A673 (cell line): Measurements from ENCODE around the gene PADI1. TPM values are rescaled to one million over a fixed set of nuclear protein-coding genes. Genes with fewer than 3 reads are reported as not detected.

Source experiments
- BruUV-seq: library from RNA; stranded (reverse); fragments of 400-500 nt; replicated peaks from 2 replicates; lab custom pipeline; 2021; lab: Mats Ljungman, UMichigan
- CTCF ChIA-PET: fragments of 300-600 bp; sonication (Branson Sonifier 250); formaldehyde crosslinking; loops from one replicate; lab custom pipeline; 2022; ENCODE audit warnings: antibody characterized with exemption; lab: Charles Lee
- POLR2A ChIA-PET: fragments of 300-600 bp; sonication (Branson Sonifier 250); formaldehyde crosslinking; loops from one replicate; lab custom pipeline; 2022; ENCODE audit warnings: antibody characterized with exemption; ENCODE audit not compliant: low non-redundant PET; lab: Charles Lee
- DNase-seq: peaks from one replicate; pipeline ENCODE4 v3.0.0-alpha.2; 2015; ENCODE audit warnings: low spot score
- H3K27ac ChIP-seq: fragments of 200-600 bp; sonication (generic); 2 replicates; pipeline ENCODE4 v1.5.1; 2016; ENCODE audit warnings: mixed run types, low read depth, mild to moderate bottlenecking, mixed read lengths, antibody characterized with exemption, low read length; ENCODE audit not compliant: poor library complexity, severe bottlenecking
- H3K27me3 ChIP-seq: fragments of 200-600 bp; sonication (generic); replicated peaks from 2 replicates; pipeline ENCODE4 v1.6.1; 2017; ENCODE audit warnings: mixed run types, low read depth, mild to moderate bottlenecking, mixed read lengths, antibody characterized with exemption, low read length; ENCODE audit not compliant: insufficient read depth, poor library complexity
- H3K36me3 ChIP-seq: fragments of 200-600 bp; sonication (generic); 2 replicates; pipeline ENCODE4 v1.6.1; 2016; ENCODE audit warnings: mixed run types, mild to moderate bottlenecking, mixed read lengths, antibody characterized with exemption, low read length; ENCODE audit not compliant: insufficient read depth, poor library complexity, severe bottlenecking
- H3K4me1 ChIP-seq: fragments of 200-600 bp; sonication (generic); 2 replicates; pipeline ENCODE4 v1.6.1; 2017; ENCODE audit warnings: mixed run types, mild to moderate bottlenecking, mixed read lengths, antibody characterized with exemption, low read length; ENCODE audit not compliant: insufficient read depth, poor library complexity, severe bottlenecking
- H3K4me3 ChIP-seq: fragments of 200-600 bp; sonication (generic); 2 replicates; pipeline ENCODE4 v1.5.1; 2016; ENCODE audit warnings: low read depth, mixed run types, mild to moderate bottlenecking, mixed read lengths, low read length; ENCODE audit not compliant: poor library complexity, severe bottlenecking
- H3K9me3 ChIP-seq: fragments of 200-600 bp; sonication (generic); 2 replicates; pipeline ENCODE4 v1.6.1; 2016; ENCODE audit warnings: mixed run types, low read depth, mild to moderate bottlenecking, mixed read lengths, antibody characterized with exemption, low read length; ENCODE audit not compliant: poor library complexity, severe bottlenecking
- CTCF ChIP-seq: fragments of 300-800, 200-600 bp; sonication (generic); conservative IDR thresholded peaks from 2 replicates; pipeline ENCODE4 v1.5.1; 2017; ENCODE audit warnings: low read depth, mild to moderate bottlenecking, antibody characterized with exemption, low read length, moderate library complexity, mixed read lengths
- EZH2 ChIP-seq: fragments of 200-600 bp; sonication (generic); IDR thresholded peaks from 2 replicates; pipeline ENCODE4 v1.6.1; 2017; ENCODE audit warnings: borderline replicate concordance, low read depth, mild to moderate bottlenecking, mixed read lengths, antibody characterized with exemption, low read length; ENCODE audit not compliant: poor library complexity, severe bottlenecking
- intact Hi-C: fragments of 100-400 bp; cut with micrococcal nuclease; formaldehyde crosslinking; loops from one replicate; pipeline ENCODE4 v1.10.0; 2022; ENCODE audit not compliant: unreplicated experiment
- total RNA-seq: library from RNA; stranded (reverse); gene quantifications from 2 replicates; pipeline ENCODE4 v1.2.3, GENCODE V29; 2021

Gene PADI1
- total RNA-seq, 1 experiment from 2014 or later: 0.56 TPM

DNA sequence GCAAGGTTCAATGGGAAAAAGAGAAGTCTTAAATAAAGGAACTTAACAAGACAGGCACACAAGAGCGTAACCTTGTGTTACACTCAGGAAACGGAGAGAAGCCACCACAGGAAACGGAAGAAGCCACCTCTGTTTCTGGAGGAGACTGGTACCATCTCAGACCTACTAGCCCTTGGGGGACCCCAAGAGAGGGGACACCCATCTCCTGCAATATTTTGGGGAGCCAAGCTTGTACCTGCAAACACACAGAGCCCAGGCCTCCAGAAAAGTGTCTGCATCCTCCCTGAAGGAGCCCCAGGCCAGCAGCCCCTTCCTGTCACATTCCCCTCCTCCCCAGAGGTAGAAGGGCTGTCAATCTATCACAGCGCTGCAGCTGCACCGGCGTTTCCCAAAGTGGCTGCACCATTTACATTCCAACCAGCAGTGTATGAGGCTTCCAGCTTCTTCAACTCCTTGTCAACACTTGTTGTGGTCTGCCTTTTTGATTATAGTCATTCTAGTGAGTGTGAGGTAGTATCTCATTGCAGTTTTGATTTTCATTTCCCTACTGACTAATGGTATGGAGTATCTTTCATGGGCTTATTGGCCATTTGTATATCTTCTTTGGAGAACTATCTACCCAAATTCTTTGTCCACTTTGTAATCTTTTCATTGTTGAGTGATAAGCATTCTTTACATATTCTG, 23.0 kb upstream of the PADI1 start:
- H3K4me3 ChIP-seq: no peak overlapping the region
- ChIA-PET CTCF (no interaction called here), POLR2A (no interaction called here)
- TF ChIP-seq EZH2 (no peak), CTCF (no peak)
- no peaks in the 10 kb centered on the region for H3K4me1 ChIP-seq
- H3K27me3 ChIP-seq: no peaks in the 10 kb centered on the region
- H3K9me3 ChIP-seq: peaks cover 4% of the 10 kb centered on the region
- no TSS peak for BruUV-seq
- intact Hi-C loops: no loop called here
- no peak overlapping the region for H3K27ac ChIP-seq
- no peaks in the 10 kb centered on the region for H3K36me3 ChIP-seq
- no peak for DNase-seq

- H3K9me3 ChIP-seq: peaks cover 6% of the 10 kb centered on the region
- intact Hi-C loops: no loop called here
- H3K27me3 ChIP-seq: no peaks in the 10 kb centered on the region
- no peaks in the 10 kb centered on the region for H3K36me3 ChIP-seq
- ChIA-PET POLR2A (no interaction called here), CTCF (no interaction called here)
- no peak overlapping the region for H3K27ac ChIP-seq
- TF ChIP-seq EZH2 (no peak), CTCF (no peak)
- BruUV-seq: no TSS peak
- H3K4me3 ChIP-seq: no peak overlapping the region
- DNase-seq: no peak
- no peaks in the 10 kb centered on the region for H3K4me1 ChIP-seq
These were observed 21.4 kb upstream of the PADI1 start for GRCh38 chr1:17183388-17184160.

GRCh38 chr1:17184161-17184665, 20.7 kb upstream of the PADI1 start:
- peaks cover 10% of the 10 kb centered on the region for H3K9me3 ChIP-seq
- no TSS peak for BruUV-seq
- H3K36me3 ChIP-seq: no peaks in the 10 kb centered on the region
- no peaks in the 10 kb centered on the region for H3K27me3 ChIP-seq
- H3K4me1 ChIP-seq: no peaks in the 10 kb centered on the region
- H3K4me3 ChIP-seq: no peak overlapping the region
- H3K27ac ChIP-seq: no peak overlapping the region
- ChIA-PET POLR2A (no interaction called here), CTCF (no interaction called here)
- no peak for DNase-seq
- intact Hi-C loops: no loop called here
- no peak for TF ChIP-seq CTCF
- TF ChIP-seq EZH2: no peak
